AG10803 (cell line): ENCODE data around the gene SIK3.
"Not testable (repeated sequence)": the region's sequence is repeated elsewhere in the genome, so short reads cannot be mapped to it uniquely, and the experiment has no call there.

Experiments
- DNase-seq: peaks from one replicate; pipeline ENCODE4 v3.0.0; 2010; ENCODE audit warnings: low read depth
- H3K4me3 ChIP-seq: 2 replicates; pipeline ENCODE4 v1.5.1; 2011; ENCODE audit warnings: mild to moderate bottlenecking, low read length, control low read depth
- TF ChIP-seq, protein P1 (sequence below): conservative IDR thresholded peaks from 2 replicates; pipeline ENCODE4 v1.5.1; 2011; ENCODE audit warnings: mild to moderate bottlenecking, low read length, control low read depth, inconsistent platforms

SIK3 gene

DNA sequence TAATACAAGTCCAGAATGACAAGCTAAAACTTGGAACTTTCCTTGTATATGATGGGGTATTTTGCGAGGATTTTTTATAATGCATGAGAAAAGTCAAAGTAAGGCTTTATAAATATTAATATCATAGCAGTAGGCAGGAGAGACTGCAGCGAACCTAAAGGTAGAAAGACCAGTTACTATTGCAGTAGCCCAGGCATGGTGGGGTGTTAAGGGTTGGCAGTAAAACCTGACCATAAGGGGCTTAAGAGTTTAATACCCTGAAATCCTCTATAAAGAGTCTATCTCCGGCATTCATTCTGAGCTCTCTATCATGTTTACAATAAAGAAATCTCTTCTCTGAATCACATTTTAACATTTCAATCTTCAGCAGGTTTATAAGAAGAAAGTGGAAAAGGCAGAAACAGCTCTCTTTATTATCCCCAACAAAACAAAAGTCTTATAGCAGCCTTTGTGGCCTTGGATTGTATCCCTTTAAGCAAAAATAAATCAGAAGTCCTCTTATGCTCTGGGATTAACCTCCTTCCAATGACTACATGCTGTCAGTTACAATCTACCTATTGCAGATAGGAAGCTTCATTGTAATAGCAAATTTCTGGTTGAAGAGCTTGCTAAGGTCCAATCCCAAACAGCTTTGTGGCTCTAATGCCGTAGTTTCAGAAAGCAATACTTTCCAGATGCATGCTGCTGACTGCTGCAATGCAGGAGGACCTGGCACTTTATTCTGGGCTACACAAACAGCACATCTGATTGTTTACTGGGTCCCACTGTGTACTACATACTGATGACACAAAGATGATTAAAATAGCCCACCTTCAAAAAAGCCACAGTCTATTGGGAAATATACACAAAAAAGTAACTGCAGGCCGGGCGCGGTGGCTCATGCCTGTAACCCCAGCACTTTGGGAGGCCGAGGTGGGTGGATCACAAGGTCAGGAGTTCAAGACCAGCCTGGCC lies 45.8 kb downstream of the SIK3 start:
- no peak for DNase-seq
- TF ChIP-seq, protein P1, sequence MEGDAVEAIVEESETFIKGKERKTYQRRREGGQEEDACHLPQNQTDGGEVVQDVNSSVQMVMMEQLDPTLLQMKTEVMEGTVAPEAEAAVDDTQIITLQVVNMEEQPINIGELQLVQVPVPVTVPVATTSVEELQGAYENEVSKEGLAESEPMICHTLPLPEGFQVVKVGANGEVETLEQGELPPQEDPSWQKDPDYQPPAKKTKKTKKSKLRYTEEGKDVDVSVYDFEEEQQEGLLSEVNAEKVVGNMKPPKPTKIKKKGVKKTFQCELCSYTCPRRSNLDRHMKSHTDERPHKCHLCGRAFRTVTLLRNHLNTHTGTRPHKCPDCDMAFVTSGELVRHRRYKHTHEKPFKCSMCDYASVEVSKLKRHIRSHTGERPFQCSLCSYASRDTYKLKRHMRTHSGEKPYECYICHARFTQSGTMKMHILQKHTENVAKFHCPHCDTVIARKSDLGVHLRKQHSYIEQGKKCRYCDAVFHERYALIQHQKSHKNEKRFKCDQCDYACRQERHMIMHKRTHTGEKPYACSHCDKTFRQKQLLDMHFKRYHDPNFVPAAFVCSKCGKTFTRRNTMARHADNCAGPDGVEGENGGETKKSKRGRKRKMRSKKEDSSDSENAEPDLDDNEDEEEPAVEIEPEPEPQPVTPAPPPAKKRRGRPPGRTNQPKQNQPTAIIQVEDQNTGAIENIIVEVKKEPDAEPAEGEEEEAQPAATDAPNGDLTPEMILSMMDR, result no peak
- no peak overlapping the region for H3K4me3 ChIP-seq

DNA sequence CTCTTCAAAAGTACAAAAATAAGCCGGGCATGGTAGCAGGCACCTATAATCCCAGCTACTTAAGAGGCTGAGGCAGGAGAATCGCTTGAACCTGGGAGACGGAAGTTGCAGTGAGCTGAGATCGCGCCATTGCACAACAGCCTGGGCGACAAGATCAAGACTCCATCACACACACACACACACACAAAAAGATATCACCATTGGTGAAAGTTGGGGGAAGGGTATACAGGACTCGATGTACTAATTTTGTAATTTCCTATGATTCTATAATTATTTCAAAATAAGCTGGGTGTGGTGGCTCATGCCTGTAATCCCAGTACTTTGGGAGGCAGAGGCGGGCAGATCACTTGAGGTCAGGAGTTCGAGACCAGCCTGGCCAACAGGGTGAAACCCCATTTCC lies 48.1 kb downstream of the SIK3 start:
- H3K4me3 ChIP-seq, DNase-seq: not testable (repeated sequence)

DNA sequence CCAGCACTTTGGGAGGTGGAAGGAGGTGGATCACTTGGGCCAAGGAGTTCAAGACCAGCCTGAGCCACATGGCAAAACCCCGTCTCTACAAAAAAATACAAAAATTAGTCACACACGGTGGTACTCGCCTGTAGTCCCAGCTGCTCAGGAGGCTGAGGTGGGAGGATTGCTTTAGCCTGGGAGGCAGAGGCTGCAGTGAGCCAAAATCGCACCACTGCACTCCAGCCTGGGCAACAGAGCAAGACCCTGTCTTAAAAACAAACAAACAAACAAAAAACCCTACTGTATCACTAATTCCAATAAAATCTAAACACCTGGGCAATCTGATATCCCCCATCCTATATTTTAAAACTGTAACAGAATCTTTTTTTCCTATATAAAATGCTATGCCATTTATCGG lies 51.6 kb downstream of the SIK3 start:
- DNase-seq, H3K4me3 ChIP-seq: not testable (repeated sequence)

DNA sequence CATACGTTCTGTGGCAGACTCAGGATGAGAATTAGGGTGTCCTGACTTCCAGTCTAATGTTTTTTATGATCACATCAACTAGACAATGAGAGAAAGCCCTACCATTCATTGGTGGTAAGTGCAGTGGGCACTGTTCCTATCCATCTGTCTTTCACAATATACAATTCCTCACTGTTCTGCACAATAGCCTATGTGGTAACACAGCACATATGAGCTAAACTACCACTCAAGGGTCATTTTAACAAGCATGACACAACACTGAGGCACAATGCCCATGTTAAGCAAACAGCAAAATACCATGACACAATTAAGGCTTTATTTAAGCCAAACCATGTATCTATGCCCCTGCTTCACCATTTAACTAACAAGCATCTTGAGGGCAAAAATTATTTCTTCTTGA lies 52.3 kb downstream of the SIK3 start:
- DNase-seq, result peak; percentile 77
- TF ChIP-seq, protein P1, result no peak
- H3K4me3 ChIP-seq, result no peak overlapping the region

DNA sequence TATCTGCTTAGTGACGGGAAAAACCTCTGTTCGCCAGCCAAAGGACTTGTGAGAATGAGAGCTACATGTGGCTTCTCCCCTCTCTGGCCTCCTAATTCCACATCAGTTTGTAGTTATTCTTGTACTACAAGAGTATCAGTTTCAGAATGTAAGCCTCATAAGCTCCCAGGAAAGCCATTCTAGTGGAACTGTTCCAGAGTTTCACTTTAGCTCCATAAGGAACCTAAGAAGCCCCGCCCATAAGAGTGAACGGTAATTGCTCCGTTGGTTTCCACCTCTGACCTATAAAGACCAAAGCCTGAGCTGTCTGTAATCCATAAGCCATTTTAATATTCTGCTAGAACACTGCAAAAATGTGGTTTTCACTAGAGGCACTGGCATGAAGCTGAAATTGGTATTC lies 53.0 kb downstream of the SIK3 start:
- H3K4me3 ChIP-seq, result peak overlapping the region; percentile 4
- TF ChIP-seq, protein P1, result no peak
- peak; percentile 71 for DNase-seq

DNA sequence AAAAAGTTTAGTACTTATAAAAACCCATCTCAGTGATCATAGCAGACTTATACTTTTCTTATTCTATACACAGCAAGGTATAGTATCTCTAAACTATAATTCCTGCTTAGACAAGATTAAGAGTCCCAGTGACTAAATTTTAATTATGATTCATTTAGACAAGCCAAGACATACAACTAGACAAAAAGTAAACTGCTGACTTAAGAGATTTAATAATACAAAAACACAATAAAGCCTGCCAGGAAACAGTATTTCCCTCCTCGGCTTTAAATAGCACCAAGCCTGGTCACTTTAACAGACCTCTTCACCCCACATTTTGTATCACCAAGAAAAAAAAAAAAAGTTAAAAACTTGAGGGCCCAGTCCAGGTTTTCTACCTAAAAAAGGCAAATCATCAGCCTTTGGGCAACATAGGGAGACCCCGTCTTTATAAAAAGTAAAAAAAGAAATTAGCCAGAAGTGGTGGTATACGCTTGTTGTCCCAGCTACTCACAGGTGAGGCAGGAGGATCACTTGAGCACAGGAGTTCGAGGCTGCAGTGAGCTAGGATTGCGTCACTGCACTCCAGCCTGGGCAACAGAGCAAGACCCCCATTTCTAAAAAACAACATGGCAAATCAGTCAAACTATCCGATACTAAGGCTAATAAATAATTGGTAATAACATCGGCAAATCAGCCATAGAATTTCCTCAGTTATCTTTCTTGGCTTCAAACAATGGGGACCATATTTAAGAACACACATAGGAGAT lies 53.8 kb downstream of the SIK3 start:
- no peak for DNase-seq
- H3K4me3 ChIP-seq, result no peak overlapping the region
- TF ChIP-seq, protein P1, result no peak

DNA sequence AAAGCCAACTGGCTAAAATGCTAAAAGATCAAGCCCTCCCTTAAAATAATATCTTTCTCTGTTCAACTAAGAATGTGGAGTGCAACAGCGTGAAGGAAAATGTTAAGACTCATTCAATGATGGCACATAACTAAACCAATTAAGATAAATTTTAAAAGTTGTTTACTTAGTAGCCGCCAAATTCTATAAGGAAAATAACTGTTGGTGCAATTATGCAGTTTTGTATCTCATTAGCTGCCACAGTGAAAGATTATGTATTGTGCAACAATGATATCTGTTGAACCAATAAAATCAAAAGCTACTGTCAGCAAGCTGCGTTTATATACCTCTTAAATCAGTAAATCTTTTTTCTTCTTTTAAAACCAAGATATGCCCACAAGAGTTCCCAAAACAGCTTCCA lies 55.5 kb downstream of the SIK3 start:
- TF ChIP-seq, protein P1, result no peak
- DNase-seq, result no peak
- no peak overlapping the region for H3K4me3 ChIP-seq

DNA sequence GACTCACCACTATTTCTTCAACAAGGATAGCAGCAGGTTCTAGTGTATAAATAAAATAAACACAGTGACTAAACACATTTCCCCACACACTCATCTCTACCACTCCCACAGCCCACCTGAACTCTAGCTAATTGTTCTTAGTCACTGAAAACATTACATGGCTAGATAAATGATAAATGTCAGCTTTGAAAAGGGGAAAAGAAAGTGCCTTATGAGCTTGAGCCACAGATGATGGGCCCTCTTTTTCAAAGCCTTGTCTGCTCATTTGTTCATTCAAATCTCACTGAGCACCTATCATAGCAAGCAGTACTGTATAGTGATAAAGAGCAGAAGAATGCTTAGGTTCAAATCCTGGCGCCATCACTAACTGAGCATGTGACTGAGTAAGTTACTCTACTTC lies 58.3 kb downstream of the SIK3 start:
- no peak for DNase-seq
- TF ChIP-seq, protein P1, result no peak
- no peak overlapping the region for H3K4me3 ChIP-seq
